NCI-H1694 (cell line): ENCODE results near the gene EEFSEC.

ENCODE experiments used
- DNase-seq: peaks from one replicate; lab custom pipeline; 2025; lab: John Stamatoyannopoulos, UW

EEFSEC gene

GRCh38 chr3:128449111-128449638 lies 295.9 kb downstream of the EEFSEC start:
- DNase-seq, result no peak

GRCh38 chr3:128452120-128452519 lies 298.8 kb downstream of the EEFSEC start:
- DNase-seq, result no peak

- no peak for DNase-seq
These were observed 299.5 kb downstream of the EEFSEC start for GRCh38 chr3:128452678-128453275.

- no peak for DNase-seq
These were observed 300.4 kb downstream of the EEFSEC start for GRCh38 chr3:128453501-128454309.

- DNase-seq, result no peak
These were observed 301.0 kb downstream of the EEFSEC start for GRCh38 chr3:128454310-128454618.

GRCh38 chr3:128455116-128455515 lies 301.8 kb downstream of the EEFSEC start:
- no peak for DNase-seq

- no peak for DNase-seq
These were observed 302.8 kb downstream of the EEFSEC start for GRCh38 chr3:128455786-128456748.

GRCh38 chr3:128456776-128457715 lies 303.8 kb downstream of the EEFSEC start:
- no peak for DNase-seq

GRCh38 chr3:128457937-128458336 lies 304.7 kb downstream of the EEFSEC start:
- no peak for DNase-seq
